Activated CD4-positive, alpha-beta T cell treated with anti-CD3 and anti-CD28 coated beads, Interleukin-2, amount 50 U/mL, for 48 hours (primary cell): ENCODE measurements around the gene EVA1C.
"Not testable (repeated sequence)": the region's sequence is repeated elsewhere in the genome, so short reads cannot be mapped to it uniquely, and the experiment has no call there.

Experiments used
- DNase-seq, 2 experiments: peaks; one replicate each; pipeline ENCODE4 v3.0.0-alpha.2; 2020

EVA1C gene

GRCh38 chr21:32534113-32534512, 121.6 kb downstream of the EVA1C start:
- DNase-seq = no peak

- DNase-seq = no peak
Observed at GRCh38 chr21:32535612-32536011, 123.1 kb downstream of the EVA1C start.

GRCh38 chr21:32537569-32537881, 125.0 kb downstream of the EVA1C start:
- DNase-seq = no peak

GRCh38 chr21:32538147-32538792, 125.8 kb downstream of the EVA1C start:
- DNase-seq = no peak

GRCh38 chr21:32539378-32539777, 126.9 kb downstream of the EVA1C start:
- DNase-seq = no peak

- DNase-seq = not testable (repeated sequence)
Observed at GRCh38 chr21:32543056-32543455, 130.6 kb downstream of the EVA1C start.

GRCh38 chr21:32543975-32544374, 131.5 kb downstream of the EVA1C start:
- no peak for DNase-seq

GRCh38 chr21:32544697-32545096, 132.2 kb downstream of the EVA1C start:
- DNase-seq = no peak

GRCh38 chr21:32545948-32546441, 133.5 kb downstream of the EVA1C start:
- no peak for DNase-seq

GRCh38 chr21:32547018-32547417, 134.5 kb downstream of the EVA1C start:
- no peak for DNase-seq

GRCh38 chr21:32548978-32549377, 136.5 kb downstream of the EVA1C start:
- DNase-seq = no peak

GRCh38 chr21:32549440-32549839, 136.9 kb downstream of the EVA1C start:
- DNase-seq = no peak

- no peak for DNase-seq
Observed at GRCh38 chr21:32549886-32550285, 137.4 kb downstream of the EVA1C start.

GRCh38 chr21:32554832-32555638, 142.5 kb downstream of the EVA1C start:
- DNase-seq = no peak

GRCh38 chr21:32558106-32558505, 145.6 kb downstream of the EVA1C start:
- no peak for DNase-seq

- DNase-seq = no peak
Observed at GRCh38 chr21:32559006-32559610, 146.6 kb downstream of the EVA1C start.

GRCh38 chr21:32560896-32561295, 148.4 kb downstream of the EVA1C start:
- DNase-seq = no peak

- DNase-seq = not testable (repeated sequence)
Observed at GRCh38 chr21:32561476-32561875, 149.0 kb downstream of the EVA1C start.

- no peak for DNase-seq
Observed at GRCh38 chr21:32562426-32562825, 149.9 kb downstream of the EVA1C start.

GRCh38 chr21:32562915-32563314, 150.4 kb downstream of the EVA1C start:
- DNase-seq = no peak
